CD4-positive, CD25-positive, alpha-beta regulatory T cell (primary cell): Measurements from ENCODE around the gene IQCH. TPM values are rescaled to one million over a fixed set of nuclear protein-coding genes. Genes with fewer than 3 reads are reported as not detected.
A peak's percentile ranks its signal among the peaks of the same experiment; 100 is the strongest.
"Not testable (repeated sequence)": the region's sequence is repeated elsewhere in the genome, so short reads cannot be mapped to it uniquely, and the experiment has no call there.

ENCODE experiments used
- ATAC-seq, 2 donors: fragments of 150-1000 bp; cut with Tn5 transposase; one replicate each; pipeline ENCODE4 v1.10.0; 2021; ENCODE audit warnings: low read depth in 2 of 2, moderate number of reproducible peaks in 2 of 2, moderate library complexity in 1 of 2
- DNase-seq, 3 donors: peaks; one replicate each; pipeline versions ENCODE4 v3.0.0 to v3.0.0-alpha.2; 2012 to 2022; ENCODE audit warnings: mixed read lengths in 1 of 3
- H3K27ac ChIP-seq: one replicate; pipeline ENCODE4 v1.7.0; 2013; ENCODE audit warnings: mild to moderate bottlenecking, low read length; ENCODE audit not compliant: insufficient read depth, poor library complexity, severe bottlenecking
- H3K27me3 ChIP-seq: one replicate; pipeline ENCODE4 v1.7.0; 2013; ENCODE audit warnings: low read length; ENCODE audit not compliant: control insufficient read depth, insufficient read depth
- H3K36me3 ChIP-seq: one replicate; pipeline ENCODE4 v1.7.0; 2013; ENCODE audit warnings: mild to moderate bottlenecking, low read length, moderate library complexity; ENCODE audit not compliant: control insufficient read depth, insufficient read depth
- H3K4me1 ChIP-seq: 2 replicates; pipeline ENCODE4 v1.7.0; 2013; ENCODE audit warnings: mild to moderate bottlenecking, low read length; ENCODE audit not compliant: insufficient read depth, control insufficient read depth, poor library complexity, severe bottlenecking
- H3K4me3 ChIP-seq: one replicate; pipeline ENCODE4 v1.7.0; 2013; ENCODE audit warnings: low read depth, mild to moderate bottlenecking, low read length, moderate library complexity
- H3K9me3 ChIP-seq, 2 experiments: 1 replicate in 1 of 2; 2 replicates in 1 of 2; pipeline ENCODE4 v1.7.0; 2013; ENCODE audit warnings: low read length in 2 of 2, mild to moderate bottlenecking in 1 of 2, moderate library complexity in 1 of 2; ENCODE audit not compliant: control insufficient read depth in 2 of 2
- H3K27ac Mint-ChIP-seq, 3 donors: one replicate each; pipeline ENCODE4 v1.8.0; 2020 to 2022; ENCODE audit warnings: mild to moderate bottlenecking in 3 of 3, mixed read lengths in 3 of 3, moderate library complexity in 2 of 3
- H3K27me3 Mint-ChIP-seq: one replicate; pipeline ENCODE4 v1.8.0; 2022; ENCODE audit warnings: mild to moderate bottlenecking, mixed read lengths
- H3K36me3 Mint-ChIP-seq: one replicate; pipeline ENCODE4 v1.8.0; 2020; ENCODE audit warnings: mixed read lengths
- H3K4me1 Mint-ChIP-seq, 4 donors: one replicate each; pipeline ENCODE4 v1.8.0; 2020 to 2022; ENCODE audit warnings: mixed read lengths in 4 of 4, mild to moderate bottlenecking in 1 of 4
- H3K4me3 Mint-ChIP-seq, 4 donors: one replicate each; pipeline ENCODE4 v1.8.0; 2020 to 2022; ENCODE audit warnings: mild to moderate bottlenecking in 4 of 4, mixed read lengths in 4 of 4, moderate library complexity in 3 of 4
- H3K9me3 Mint-ChIP-seq, 7 donors: one replicate each; pipeline ENCODE4 v1.8.0; 2020 to 2022; ENCODE audit warnings: mixed read lengths in 7 of 7, mild to moderate bottlenecking in 3 of 7, moderate library complexity in 2 of 7
- polyA plus RNA-seq, 4 donors: library from polyadenylated mRNA; unstranded; fragments of 300-500 nt; fragmentation: Illumina TruSeq; gene quantifications; one replicate each; pipeline ENCODE4 v1.2.3, GENCODE V29; 2021
- total RNA-seq: library from RNA; stranded (reverse); gene quantifications from one replicate; pipeline ENCODE4 v1.2.3, GENCODE V29; 2022

Gene IQCH
- total and polyA plus RNA-seq, 5 donors from 2014 or later: 0.32 to 0.54 (median 0.38) TPM; not detected in 2

GRCh38 chr15:67249830-67250229 lies 4.8 kb upstream of the IQCH start:
- H3K4me1 ChIP-seq: peaks cover 25% of the 10 kb centered on the region
- H3K4me3 ChIP-seq: no peak overlapping the region
- no peak overlapping the region for H3K4me3 Mint-ChIP-seq
- H3K27me3 ChIP-seq: no peaks in the 10 kb centered on the region
- H3K27me3 Mint-ChIP-seq: peaks cover 6% of the 10 kb centered on the region
- no peak for ATAC-seq
- peaks cover 0 to 8% (median 2%) of the 10 kb centered on the region in 7 donors for H3K9me3 Mint-ChIP-seq
- no peaks in the 10 kb centered on the region for H3K9me3 ChIP-seq
- peaks cover 29 to 73% (median 53%) of the 10 kb centered on the region in 4 donors for H3K4me1 Mint-ChIP-seq
- no peak for DNase-seq
- H3K27ac ChIP-seq: no peak overlapping the region
- peaks cover 27% of the 10 kb centered on the region for H3K36me3 Mint-ChIP-seq
- no peak overlapping the region for H3K27ac Mint-ChIP-seq
- peaks cover 3% of the 10 kb centered on the region for H3K36me3 ChIP-seq

GRCh38 chr15:67251318-67251717 lies 3.3 kb upstream of the IQCH start:
- peaks cover 3% of the 10 kb centered on the region for H3K36me3 ChIP-seq
- peaks cover 0 to 8% (median 2%) of the 10 kb centered on the region in 7 donors for H3K9me3 Mint-ChIP-seq
- no peaks in the 10 kb centered on the region for H3K27me3 ChIP-seq
- ATAC-seq (no peak), DNase-seq (no peak)
- no peak overlapping the region for H3K27ac ChIP-seq
- peaks cover 15% of the 10 kb centered on the region for H3K36me3 Mint-ChIP-seq
- peaks cover 29 to 74% (median 51%) of the 10 kb centered on the region in 4 donors for H3K4me1 Mint-ChIP-seq
- H3K4me1 ChIP-seq: peaks cover 27% of the 10 kb centered on the region
- H3K27me3 Mint-ChIP-seq: peaks cover 9% of the 10 kb centered on the region
- peak overlapping the region in 3 of 4 donors; percentile 0 to 69 (median 38) for H3K4me3 Mint-ChIP-seq
- H3K9me3 ChIP-seq: no peaks in the 10 kb centered on the region
- H3K4me3 ChIP-seq: no peak overlapping the region
- peak overlapping the region in 2 of 3 donors; percentile 18 to 41 for H3K27ac Mint-ChIP-seq

- DNase-seq (no peak), ATAC-seq (no peak)
- Histone ChIP-seq H3K9me3 (no peaks in the 10 kb centered on the region), H3K27me3 (no peaks in the 10 kb centered on the region), H3K4me3 (peak overlapping the region; percentile 99), H3K36me3 (peaks cover 3% of the 10 kb centered on the region), H3K27ac (peak overlapping the region; percentile 86), H3K4me1 (peaks cover 27% of the 10 kb centered on the region)
- Mint-ChIP-seq H3K27ac (peak overlapping the region; percentile 77 to 98 (median 97)), H3K4me3 (peak overlapping the region; percentile 63 to 99 (median 95)), H3K4me1 (peaks cover 20 to 70% (median 47%) of the 10 kb centered on the region in 4 donors), H3K27me3 (peaks cover 9% of the 10 kb centered on the region), H3K36me3 (peaks cover 6% of the 10 kb centered on the region), H3K9me3 (peaks cover 0 to 4% (median 0%) of the 10 kb centered on the region in 7 donors)
Observed at GRCh38 chr15:67253101-67253500, 1.5 kb upstream of the IQCH start.

- ATAC-seq: no peak
- DNase-seq: no peak
- Mint-ChIP-seq H3K27me3 (peaks cover 9% of the 10 kb centered on the region), H3K9me3 (peaks cover 0 to 4% (median 0%) of the 10 kb centered on the region in 7 donors), H3K36me3 (peaks cover 6% of the 10 kb centered on the region), H3K4me3 (peak overlapping the region; percentile 92 to 99 (median 98)), H3K4me1 (peaks cover 17 to 67% (median 43%) of the 10 kb centered on the region in 4 donors), H3K27ac (peak overlapping the region; percentile 82 to 98 (median 97))
- Histone ChIP-seq H3K27ac (peak overlapping the region; percentile 86), H3K36me3 (no peaks in the 10 kb centered on the region), H3K27me3 (no peaks in the 10 kb centered on the region), H3K9me3 (no peaks in the 10 kb centered on the region), H3K4me1 (peaks cover 21% of the 10 kb centered on the region), H3K4me3 (peak overlapping the region; percentile 99)
Observed at GRCh38 chr15:67253549-67254237, 893 bp upstream of the IQCH start.

GRCh38 chr15:67256051-67256450 lies 1.5 kb downstream of the IQCH start:
- Histone ChIP-seq H3K4me3 (no peak overlapping the region), H3K27me3 (no peaks in the 10 kb centered on the region), H3K9me3 (no peaks in the 10 kb centered on the region), H3K27ac (no peak overlapping the region), H3K4me1 (peaks cover 21% of the 10 kb centered on the region), H3K36me3 (no peaks in the 10 kb centered on the region)
- Mint-ChIP-seq H3K27ac (no peak overlapping the region), H3K27me3 (peaks cover 5% of the 10 kb centered on the region), H3K9me3 (peaks cover 0 to 2% (median 0%) of the 10 kb centered on the region in 7 donors), H3K4me1 (peaks cover 12 to 59% (median 32%) of the 10 kb centered on the region in 4 donors), H3K36me3 (peaks cover 6% of the 10 kb centered on the region), H3K4me3 (peak overlapping the region; percentile 88 to 99 (median 95))
- no peak for ATAC-seq
- DNase-seq: no peak

- H3K36me3 ChIP-seq, H3K9me3 ChIP-seq, DNase-seq, H3K36me3 Mint-ChIP-seq, H3K4me3 ChIP-seq, H3K27me3 Mint-ChIP-seq, ATAC-seq, H3K27ac ChIP-seq, H3K4me3 Mint-ChIP-seq, H3K27ac Mint-ChIP-seq, H3K9me3 Mint-ChIP-seq, H3K27me3 ChIP-seq: not testable (repeated sequence)
- peaks cover 12% of the 10 kb centered on the region for H3K4me1 ChIP-seq
- peaks cover 0 to 36% (median 14%) of the 10 kb centered on the region in 4 donors for H3K4me1 Mint-ChIP-seq
Observed at GRCh38 chr15:67258412-67258811, 3.8 kb downstream of the IQCH start.

- peaks cover 5% of the 10 kb centered on the region for H3K27me3 Mint-ChIP-seq
- no peaks in the 10 kb centered on the region for H3K36me3 ChIP-seq
- H3K4me3 Mint-ChIP-seq: no peak overlapping the region
- no peak for DNase-seq
- H3K9me3 ChIP-seq: no peaks in the 10 kb centered on the region
- peaks cover 3% of the 10 kb centered on the region for H3K4me1 ChIP-seq
- no peak overlapping the region for H3K27ac Mint-ChIP-seq
- no peaks in the 10 kb centered on the region for H3K27me3 ChIP-seq
- no peak overlapping the region for H3K27ac ChIP-seq
- no peaks in the 10 kb centered on the region for H3K36me3 Mint-ChIP-seq
- no peaks in the 10 kb centered on the region for H3K9me3 Mint-ChIP-seq
- ATAC-seq: no peak
- H3K4me3 ChIP-seq: no peak overlapping the region
- H3K4me1 Mint-ChIP-seq: peaks cover 0 to 26% (median 9%) of the 10 kb centered on the region in 4 donors
Observed at GRCh38 chr15:67259379-67259778, 4.8 kb downstream of the IQCH start.

- no peaks in the 10 kb centered on the region for H3K27me3 ChIP-seq
- H3K9me3 Mint-ChIP-seq: no peaks in the 10 kb centered on the region
Observed at GRCh38 chr15:67259806-67260205, 5.2 kb downstream of the IQCH start.

More at GRCh38 chr15:67259806-67260205, 5.2 kb downstream of the IQCH start:
- H3K36me3 ChIP-seq: no peaks in the 10 kb centered on the region
- H3K27me3 Mint-ChIP-seq: peaks cover 2% of the 10 kb centered on the region
- no peak overlapping the region for H3K27ac Mint-ChIP-seq
- no peak overlapping the region for H3K27ac ChIP-seq
- H3K9me3 ChIP-seq: no peaks in the 10 kb centered on the region
- ATAC-seq (no peak), DNase-seq (no peak)
- no peak overlapping the region for H3K4me3 ChIP-seq
- peaks cover 0 to 22% (median 7%) of the 10 kb centered on the region in 4 donors for H3K4me1 Mint-ChIP-seq
- H3K36me3 Mint-ChIP-seq: no peaks in the 10 kb centered on the region
- H3K4me3 Mint-ChIP-seq: no peak overlapping the region
- peaks cover 3% of the 10 kb centered on the region for H3K4me1 ChIP-seq
